T-helper 1 cell treated with Interleukin-12 subunit alpha and Interleukin-12 subunit beta and Interleukin-4 antibody, amounts not matched to agents 30 ng/mL and 1 ng/mL, for 36 hours (primary cell): Measurements from ENCODE around the gene KLF4. TPM values are rescaled to one million over a fixed set of nuclear protein-coding genes. Genes with fewer than 3 reads are reported as not detected.

Experiments
- intact Hi-C: fragments of 100-400 bp; cut with micrococcal nuclease; formaldehyde crosslinking; loops from one replicate; pipeline ENCODE4 v1.15.1; 2024
- total RNA-seq: library from RNA; stranded (reverse); gene quantifications from 2 replicates; pipeline ENCODE4 v1.2.3, GENCODE V29; 2022

Gene KLF4
- total RNA-seq, 1 donor from 2014 or later = 0.32 TPM

DNA sequence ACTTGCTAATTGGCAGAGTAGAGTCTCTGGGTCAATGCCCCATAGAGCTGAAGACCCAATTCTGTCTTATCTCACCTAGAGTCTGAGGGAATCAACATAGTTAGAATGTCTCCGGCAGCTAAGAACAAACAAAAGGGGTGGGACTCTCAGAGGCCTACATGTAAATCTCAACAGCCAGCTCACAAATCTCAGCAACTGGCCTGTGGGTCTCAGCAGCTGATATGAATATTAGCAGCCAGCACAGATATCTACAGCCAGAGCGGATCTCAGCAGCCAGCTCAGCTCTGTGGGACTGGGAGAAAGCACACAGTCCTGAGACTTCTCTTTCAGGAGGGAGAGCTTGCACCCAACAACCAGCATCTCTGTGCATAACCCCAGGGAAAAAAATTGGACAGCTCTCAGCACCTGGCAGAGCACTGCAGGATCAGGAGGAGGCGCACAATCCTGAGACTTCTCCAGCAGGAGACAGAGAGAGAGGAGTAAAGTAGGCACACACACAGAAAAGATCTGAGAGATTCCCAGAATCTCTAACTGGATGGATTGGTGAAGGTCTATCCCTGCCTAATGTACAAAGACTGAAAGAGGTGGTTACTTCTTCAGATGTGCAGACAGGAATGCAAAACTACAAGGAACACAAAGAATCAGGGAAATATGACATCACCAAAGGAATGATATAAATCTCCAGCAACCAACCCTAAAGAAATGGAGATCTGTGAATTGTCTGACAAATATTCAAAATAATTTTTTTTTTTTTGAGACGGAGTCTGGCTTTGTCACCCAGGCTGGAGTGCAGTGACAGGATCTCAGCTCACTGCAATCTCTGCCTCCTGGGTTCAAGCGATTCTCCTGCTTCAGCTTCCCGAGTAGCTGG is 29.2 kb downstream of the KLF4 start:
- intact Hi-C loops = no loop called here

DNA sequence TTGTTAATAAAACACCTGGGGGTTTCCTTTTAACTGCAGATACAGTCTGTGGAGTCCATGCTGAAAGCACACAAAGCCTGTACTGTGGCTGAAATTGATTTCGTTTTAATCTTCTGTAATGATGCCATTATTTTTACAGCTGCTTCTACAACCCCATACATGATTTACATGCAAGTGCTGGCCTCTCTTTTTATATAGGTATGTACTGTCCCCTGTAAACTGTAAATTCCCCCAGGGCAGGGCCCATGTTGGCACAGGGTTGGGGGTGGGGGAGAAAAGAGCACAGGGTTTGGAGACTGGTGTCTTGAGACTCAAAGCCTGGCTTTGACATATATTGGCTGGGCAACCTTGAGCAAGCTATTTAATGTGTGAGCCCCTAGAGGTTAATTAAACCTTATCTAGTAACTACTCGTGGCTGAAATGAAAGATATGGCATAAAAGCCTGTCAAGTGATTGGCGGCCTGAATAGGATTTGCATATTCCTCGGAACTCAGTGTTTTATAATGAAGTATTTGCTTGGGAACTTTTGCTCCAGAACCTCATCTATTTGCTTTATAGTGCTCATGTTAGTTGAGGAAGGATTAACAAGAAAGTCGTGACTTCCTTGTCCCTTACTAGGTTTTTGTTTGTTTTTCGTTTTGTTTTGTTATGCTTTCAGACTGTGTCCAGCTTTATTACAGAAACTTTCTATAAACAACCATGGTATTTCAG is 34.0 kb downstream of the KLF4 start:
- intact Hi-C loops = no loop called here

- intact Hi-C loops = no loop called here
Measured at GRCh38 chr9:107453479-107453878, 36.1 kb downstream of the KLF4 start.

GRCh38 chr9:107447834-107448233 is 41.7 kb downstream of the KLF4 start:
- intact Hi-C loops = no loop called here

- intact Hi-C loops = no loop called here
Measured at GRCh38 chr9:107447081-107447480, 42.5 kb downstream of the KLF4 start.

GRCh38 chr9:107446491-107446890 is 43.1 kb downstream of the KLF4 start:
- intact Hi-C loops = no loop called here

DNA sequence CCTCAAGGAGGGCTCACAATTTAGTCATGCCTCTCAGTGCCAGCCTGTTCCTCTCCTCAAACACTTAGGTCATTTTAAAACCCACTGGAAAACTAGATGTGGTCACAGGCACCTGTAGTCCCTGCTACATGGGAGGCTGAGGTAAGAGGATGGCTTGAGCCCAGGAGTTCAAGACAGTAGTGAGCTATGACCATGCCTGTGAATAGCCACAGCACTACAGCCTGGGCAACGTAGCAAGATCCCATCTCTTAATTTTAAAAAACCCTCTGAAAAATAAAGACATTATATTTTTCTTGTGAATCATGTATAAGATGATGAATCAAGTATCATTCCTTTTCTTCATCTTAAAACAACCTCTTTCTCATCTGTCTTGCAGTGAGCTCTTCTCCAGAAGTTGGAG is 45.8 kb downstream of the KLF4 start:
- intact Hi-C loops = no loop called here

GRCh38 chr9:107439991-107440456 is 49.5 kb downstream of the KLF4 start:
- intact Hi-C loops = no loop called here

- intact Hi-C loops = no loop called here
Measured at GRCh38 chr9:107438211-107439031, 51.1 kb downstream of the KLF4 start.

DNA sequence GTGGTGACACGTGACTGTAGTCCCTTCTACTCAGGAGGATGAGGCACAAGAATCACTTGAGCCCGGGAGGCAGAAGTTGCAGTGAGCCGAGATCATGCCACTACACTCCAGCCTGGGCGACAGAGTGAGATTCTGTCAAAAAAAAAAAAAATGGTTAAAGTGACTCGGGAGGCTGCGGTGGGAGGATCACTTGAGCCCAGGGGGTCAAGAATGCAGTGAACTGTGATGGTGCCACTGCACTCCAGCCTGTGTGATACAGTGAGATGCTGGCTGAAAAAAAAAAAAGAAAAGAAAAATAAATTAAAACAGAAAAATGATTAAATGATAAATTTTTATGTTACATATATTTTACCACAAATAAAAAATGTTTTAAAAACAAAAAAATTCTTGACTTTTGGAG is 51.9 kb downstream of the KLF4 start:
- intact Hi-C loops = no loop called here

GRCh38 chr9:107435415-107435814 is 54.2 kb downstream of the KLF4 start:
- intact Hi-C loops = no loop called here

Other genes with a start within 250 kb of the KLF4 start
- gene RAD23B, start 206.5 kb downstream of the KLF4 start, total RNA-seq = 94.2 and 103 TPM in 2 replicates